K562 (cell line): ENCODE results near the gene TMEM184B. TPM values are rescaled to one million over a fixed set of nuclear protein-coding genes. Genes with fewer than 3 reads are reported as not detected.
A peak's percentile ranks its signal among the peaks of the same experiment; 100 is the strongest.

Source experiments
- ATAC-seq: fragments of 200-7000 bp; cut with Tn5 transposase; 3 replicates; pipeline ENCODE4 v1.9.1; 2020; ENCODE audit warnings: moderate library complexity
- BruUV-seq: library from RNA; stranded (reverse); fragments of 400-500 nt; replicated peaks from 2 replicates; lab custom pipeline; 2021; lab: Mats Ljungman, UMichigan
- CTCF ChIA-PET: fragments of 300-600 bp; formaldehyde crosslinking; extraction: SDS; loops from one replicate; lab custom pipeline; 2021; ENCODE audit warnings: low intra/inter-chr PET ratio; lab: Yijun Ruan, JAX
- POLR2A ChIA-PET: fragments of 300-600, 350-650 bp; sonication (Branson Sonifier 250); formaldehyde crosslinking; extraction: SDS; loops from one replicate; lab custom pipeline; 2021; ENCODE audit warnings: antibody characterized with exemption, inconsistent platforms; lab: Yijun Ruan, JAX
- DNase-seq, 4 experiments: peaks; one replicate each; pipeline versions ENCODE4 v3.0.0 to v3.0.0-alpha.2; 2011 to 2018; ENCODE audit warnings: low spot score in 3 of 4, mixed read lengths in 3 of 4; ENCODE audit errors: extremely low read depth in 1 of 4
- FAIRE-seq: peaks from 2 replicates; lab custom pipeline; 2011; peaks lifted over from hg19 to GRCh38; lab: Jason Lieb, UNC
- H2AFZ ChIP-seq: 2 replicates; pipeline ENCODE4 v1.6.0; 2011; ENCODE audit warnings: low read depth, low read length, control low read depth, inconsistent platforms
- H3K27ac ChIP-seq: fragments of 200-600 bp; 3 replicates; pipeline ENCODE4 v1.8.0; 2011; ENCODE audit warnings: low read depth, mild to moderate bottlenecking, control low read depth, inconsistent platforms, low read length, moderate library complexity, mixed read lengths; ENCODE audit errors: extremely low read depth
- H3K27me3 ChIP-seq, 2 experiments: fragments of 300-600 bp in 1 of 2; 2 replicates in 1 of 2; 3 replicates in 1 of 2; pipeline versions ENCODE4 v1.6.0 to v1.8.0; 2011; ENCODE audit warnings: inconsistent platforms in 2 of 2, low read length in 2 of 2, mild to moderate bottlenecking in 1 of 2, mixed read lengths in 1 of 2, moderate library complexity in 1 of 2; ENCODE audit not compliant: control insufficient read depth in 2 of 2, insufficient read depth in 2 of 2
- H3K36me3 ChIP-seq: fragments of 300-600 bp; 3 replicates; pipeline ENCODE4 v1.8.0; 2011; ENCODE audit warnings: mild to moderate bottlenecking, low read length, inconsistent platforms; ENCODE audit not compliant: control insufficient read depth, insufficient read depth
- H3K4me1 ChIP-seq, 2 experiments: fragments of 200-600 bp in 1 of 2; replicated peaks in 1 of 2; 2 replicates in 1 of 2; 3 replicates in 1 of 2; pipeline versions ENCODE4 v1.5.1 to v1.8.0; 2011; ENCODE audit warnings: inconsistent platforms in 2 of 2, low read length in 2 of 2, mild to moderate bottlenecking in 1 of 2, mixed read lengths in 1 of 2, moderate library complexity in 1 of 2; ENCODE audit not compliant: control insufficient read depth in 2 of 2, insufficient read depth in 2 of 2
- H3K4me2 ChIP-seq: 2 replicates; pipeline ENCODE4 v1.6.1; 2011; ENCODE audit warnings: low read length, control low read depth, inconsistent platforms, mixed read lengths; ENCODE audit not compliant: insufficient read depth
- H3K4me3 ChIP-seq: fragments of 200-600 bp; sonication (generic), shearing (Covaris generic); 2 replicates; pipeline ENCODE4 v1.5.1; 2016; ENCODE audit warnings: control low read depth, inconsistent platforms
- H3K79me2 ChIP-seq: fragments of 200-600 bp; 3 replicates; pipeline ENCODE4 v1.8.0; 2011; ENCODE audit warnings: low read length, inconsistent platforms; ENCODE audit not compliant: control insufficient read depth, insufficient read depth
- H3K9ac ChIP-seq, 2 experiments: 2 replicates each; pipeline versions ENCODE4 v1.6.0 to v1.6.1; 2011; ENCODE audit warnings: low read depth in 2 of 2, low read length in 2 of 2, control low read depth in 1 of 2, inconsistent platforms in 1 of 2, mild to moderate bottlenecking in 1 of 2, mixed read lengths in 1 of 2; ENCODE audit not compliant: insufficient read depth in 1 of 2
- H3K9me1 ChIP-seq: one replicate; pipeline ENCODE4 v1.6.0; 2011; ENCODE audit warnings: inconsistent platforms, mild to moderate bottlenecking, low read length, moderate library complexity; ENCODE audit not compliant: control insufficient read depth, insufficient read depth
- H3K9me3 ChIP-seq: replicated peaks from 2 replicates; pipeline ENCODE4 v1.5.1; 2011; ENCODE audit warnings: low read depth, low read length, inconsistent platforms; ENCODE audit not compliant: control insufficient read depth, insufficient read depth
- H4K20me1 ChIP-seq: replicated peaks from 2 replicates; pipeline ENCODE4 v1.6.1; 2011; ENCODE audit warnings: low read length, inconsistent platforms, mixed read lengths; ENCODE audit not compliant: control insufficient read depth, insufficient read depth
- BCOR ChIP-seq: fragments of 450-650 bp; IDR thresholded peaks from 2 replicates; pipeline ENCODE4 v1.6.1; 2016
- GABPA ChIP-seq: fragments of 200-800 bp; sonication (Bioruptor generic); conservative IDR thresholded peaks from 2 replicates; pipeline ENCODE4 v1.6.1; 2016; ENCODE audit warnings: low read depth, missing genetic modification characterization, missing compliant biosample characterization
- GTF2F1 ChIP-seq: IDR thresholded peaks from 2 replicates; pipeline ENCODE4 v1.6.1; 2011; ENCODE audit warnings: low read depth, low read length, improper control_type of control experiment
- MBD2 ChIP-seq: sonication (generic); IDR thresholded peaks from 2 replicates; pipeline ENCODE4 v1.6.1; 2016; ENCODE audit warnings: low read depth, borderline replicate concordance
- NFE2 ChIP-seq: IDR thresholded peaks from 2 replicates; pipeline ENCODE4 v1.6.1; 2014; ENCODE audit warnings: antibody characterized with exemption, low read depth
- NR2C1 ChIP-seq, 2 experiments: fragments of 450-650 bp; IDR thresholded peaks; 2 replicates each; pipeline ENCODE4 v1.6.1; 2017; ENCODE audit warnings: mild to moderate bottlenecking in 2 of 2, antibody characterized with exemption in 1 of 2, inconsistent platforms in 1 of 2, missing compliant biosample characterization in 1 of 2, missing genetic modification characterization in 1 of 2
- NR2C2 ChIP-seq, 2 experiments: fragments of 200-800 bp in 1 of 2; sonication (Bioruptor generic) in 1 of 2; sonication (generic) in 1 of 2; formaldehyde crosslinking in 1 of 2; IDR thresholded peaks; 2 replicates each; pipeline versions ENCODE4 v1.6.1 to v1.8.0; 2016 to 2022; ENCODE audit warnings: mild to moderate bottlenecking in 1 of 2, missing compliant biosample characterization in 1 of 2, missing genetic modification characterization in 1 of 2, missing genetic modification reagents in 1 of 2
- PCBP2 ChIP-seq: fragments of 200-400 bp; formaldehyde crosslinking; IDR thresholded peaks from 2 replicates; pipeline ENCODE4 v1.6.1; 2018; ENCODE audit warnings: low read length, low read depth, mild to moderate bottlenecking, moderate library complexity; ENCODE audit not compliant: poor library complexity, severe bottlenecking
- RNF2 ChIP-seq: sonication (generic); IDR thresholded peaks from 2 replicates; pipeline ENCODE4 v1.6.1; 2016
- SPI1 ChIP-seq: IDR thresholded peaks from 2 replicates; pipeline ENCODE4 v1.6.1; 2011; ENCODE audit warnings: low read depth, low read length, control low read depth, borderline replicate concordance
- TAF1 ChIP-seq: IDR thresholded peaks from 2 replicates; pipeline ENCODE4 v1.6.1; 2011; ENCODE audit warnings: mild to moderate bottlenecking, low read length, moderate library complexity; ENCODE audit not compliant: insufficient read depth, control insufficient read depth, severe bottlenecking; ENCODE audit errors: extremely low read depth
- ZBTB7A ChIP-seq: IDR thresholded peaks from 2 replicates; pipeline ENCODE4 v1.6.1; 2011; ENCODE audit warnings: low read depth, mild to moderate bottlenecking, low read length, moderate library complexity, borderline replicate concordance; ENCODE audit not compliant: control insufficient read depth
- ZNF436 ChIP-seq: fragments of 250-450, 450-650 bp; sonication (Bioruptor Pico); formaldehyde crosslinking; IDR thresholded peaks from 2 replicates; pipeline ENCODE4 v1.7.0; 2020; ENCODE audit warnings: mild to moderate bottlenecking
- WGBS: fragments of 100-300 bp; shearing (Covaris generic); methylation state at CpG from one replicate; pipeline ENCODE4 v1.1.6; 2016; ENCODE audit warnings: low coverage, mixed read lengths; ENCODE audit not compliant: insufficient coverage; ENCODE audit errors: missing lambda C conversion rate; 5-methylcytosine and 5-hydroxymethylcytosine counted together
- in situ Hi-C: fragments of 300-500 bp; cut with MboI; formaldehyde crosslinking; loops from 4 replicates; pipeline ENCODE4 v1.15.0; 2018; ENCODE audit warnings: inconsistent platforms, mixed read lengths
- intact Hi-C: fragments of 100-400 bp; cut with micrococcal nuclease; formaldehyde crosslinking; loops from 2 replicates; pipeline ENCODE4 v1.14.2; 2022
- polyA plus RNA-seq, 8 experiments: library from polyadenylated mRNA; depleted of rRNA in 4 of 8; stranded (reverse) in 5 of 8; unstranded in 3 of 8; fragments of >200 nt; fragmentation: Nextera tagmentation in 2 of 8; fragmentation: Illumina TruSeq in 1 of 8; extraction: Ambion mirVana in 2 of 8; extraction: Trizol in 1 of 8; gene quantifications; 2 replicates each; pipeline versions ENCODE4 v1.2.1 to v1.2.3, GENCODE V29; 2011 to 2014; ENCODE audit warnings: inconsistent platforms in 1 of 8, missing spikeins in 1 of 8
- total RNA-seq, 7 experiments: library from RNA; depleted of rRNA in 6 of 7; stranded (reverse); fragments of >200 nt in 6 of 7; fragmentation: Illumina TruSeq in 2 of 7; extraction: Trizol in 2 of 7; gene quantifications; 2 replicates each; pipeline versions ENCODE4 v1.2.1 to v1.2.3, GENCODE V29; 2011 to 2021; ENCODE audit warnings: low replicate concordance in 1 of 7

The TMEM184B gene
- total and polyA plus RNA-seq, 9 of the 15 experiments (the other 6 are each of a cell fraction or from before 2014, with no cell fraction given), result 0.31 to 25.1 (median 6.2) TPM

- TF ChIP-seq TAF1 (no peak), RNF2 (no peak), NR2C2 (CRISPR knock-in tag; IDR thresholded peaks at IDR 0.05) (no peak), NR2C2 (tag; IDR thresholded peaks at IDR 0.05) (no peak), MBD2 (no peak), NFE2 (no peak), PCBP2 (no peak)
Measured at GRCh38 chr22:38312261-38312800, 39.5 kb upstream of the TMEM184B start (continued).

- ATAC-seq (no peak), FAIRE-seq (no peak)
- H3K4me3 ChIP-seq, result no peak overlapping the region
- H3K27ac ChIP-seq, result no peak overlapping the region
- CTCF ChIA-PET, result no interaction called here
- H4K20me1 ChIP-seq, result peaks cover 49% of the 10 kb centered on the region
- TF ChIP-seq GTF2F1, result no peak
- no peak for TF ChIP-seq ZBTB7A
- TF ChIP-seq SPI1, result no peak
- TF ChIP-seq BCOR, result no peak
- no peak for TF ChIP-seq GABPA
- TF ChIP-seq ZNF436, result no peak
- peak; percentile 25; the same call in 1 of the 2 replicates for TF ChIP-seq NR2C1 (IDR thresholded peaks at IDR 0.05)
- 0 out of 2 replicates have a peak, but pooled peaks have one; percentile 32 for TF ChIP-seq NR2C1 (tag; IDR thresholded peaks at IDR 0.05)
- TF ChIP-seq, all 486 proteins: peak for 1
- Histone ChIP-seq H3K79me2 (peaks cover 83% of the 10 kb centered on the region), H3K9ac (no peak overlapping the region), H3K9me3 (no peaks in the 10 kb centered on the region), H3K4me2 (no peak overlapping the region), H3K27me3 (no peaks in the 10 kb centered on the region), H3K36me3 (peaks cover 62% of the 10 kb centered on the region; the same call in 2 of the 3 replicates), H2AFZ (no peak overlapping the region), H3K4me1 (peaks cover 0 to 26% of the 10 kb centered on the region in 2 experiments; a peak in 3 of 5 replicates), H3K9me1 (no peaks in the 10 kb centered on the region)
- DNase-seq, result no peak
- in situ Hi-C loops, result no loop called here
- 86% methylated on average over 1 of the region's 4 CpGs for WGBS
- POLR2A ChIA-PET, result interaction anchor here (0.6 kb wide), 1 partner anchor 581 kb away, joined by 3 read pairs; no protein-coding TSS in a partner anchor
- BruUV-seq, result no TSS peak
- intact Hi-C loops, result no loop called here
Measured at GRCh38 chr22:38311323-38311620, 38.5 kb upstream of the TMEM184B start.
